Placental epithelial cell (primary cell): Measurements from ENCODE around the gene APOBEC3C. TPM values are rescaled to one million over a fixed set of nuclear protein-coding genes. Genes with fewer than 3 reads are reported as not detected.

Source experiments
- total RNA-seq: library from RNA; depleted of rRNA; stranded (reverse); fragments of >200 nt; gene quantifications from 2 replicates; pipeline ENCODE4 v1.2.3, GENCODE V29; 2012

The APOBEC3C gene
- total RNA-seq: 16.9 TPM in 2 replicates

GRCh38 chr22:39013942-39014722 is at the start of gene APOBEC3C:
APOBEC3C (plus strand) TSS chr22:39014257; CDS start chr22:39014363, 106 bp downstream.

DNA sequence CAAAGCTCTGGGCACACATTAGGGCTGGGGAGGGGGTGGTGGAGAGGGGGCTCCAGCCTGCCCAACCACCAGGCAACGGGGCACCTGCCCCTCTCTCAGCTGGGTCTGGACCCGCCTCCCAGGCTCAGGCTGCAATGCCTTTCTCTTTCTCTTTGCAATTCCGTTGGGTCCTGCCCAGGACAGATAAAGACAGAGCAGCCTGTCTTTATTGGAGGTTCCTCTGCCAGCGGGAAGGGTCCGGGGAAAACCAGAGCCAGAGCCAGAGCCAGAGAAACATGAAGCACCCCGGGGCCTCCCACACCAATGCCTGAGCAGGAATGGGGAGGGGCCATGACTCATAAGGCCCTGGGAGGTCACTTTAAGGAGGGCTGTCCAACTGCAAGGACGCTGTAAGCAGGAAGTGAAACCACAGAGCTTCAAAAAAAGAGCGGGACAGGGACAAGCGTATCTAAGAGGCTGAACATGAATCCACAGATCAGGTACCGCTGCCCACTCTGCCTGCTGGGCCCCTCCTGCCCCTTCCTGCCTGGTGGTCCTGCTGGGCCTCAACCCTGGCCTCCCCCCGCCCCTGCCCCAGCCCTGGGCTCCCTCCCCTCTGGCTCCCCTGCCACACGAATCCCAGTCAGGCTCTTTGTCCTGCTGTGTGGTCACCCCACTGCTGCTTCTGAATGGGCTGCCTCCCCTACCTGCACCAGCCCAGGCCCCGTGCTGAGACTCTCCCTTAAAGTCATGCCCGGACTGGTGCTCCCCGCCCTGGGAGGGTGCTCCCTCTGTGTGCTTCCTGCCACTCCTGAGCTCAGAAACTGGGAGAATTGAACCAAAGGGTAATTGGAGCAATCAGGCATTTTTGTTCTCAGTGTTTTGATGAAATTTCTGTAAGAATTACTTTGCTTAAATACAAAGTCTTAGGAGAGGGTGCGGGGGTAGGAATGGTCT is 31.8 kb upstream of the APOBEC3C start, which contains the start of gene APOBEC3B:
Gene APOBEC3B, plus strand, starts transcription at position 356 of the 936 bp plus-strand sequence. Its CDS starts 107 bp downstream, at position 463.

GRCh38 chr22:39040538-39041296 is 26.7 kb downstream of the APOBEC3C start, which contains the start of gene APOBEC3F:
APOBEC3F (plus strand) TSS chr22:39040864; CDS start chr22:39040961, 97 bp downstream.

Other genes with a start within 250 kb of the APOBEC3C start
- gene DNAL4, start 220.1 kb upstream of the APOBEC3C start, total RNA-seq: 18.5 and 19.5 TPM in 2 replicates
- 0.43 and 0.79 TPM in 2 replicates for gene NPTXR, start 170.2 kb upstream of the APOBEC3C start, total RNA-seq
- gene CBX6, start 142.0 kb upstream of the APOBEC3C start, total RNA-seq: 27.7 and 41.2 TPM in 2 replicates
- not detected in 2 replicates for gene APOBEC3A, start 56.6 kb upstream of the APOBEC3C start, total RNA-seq
- 1.2 and 1.6 TPM in 2 replicates for gene APOBEC3B, start 31.9 kb upstream of the APOBEC3C start, total RNA-seq
- 1.2 and 5.5 TPM in 2 replicates for gene APOBEC3D, start 6.9 kb downstream of the APOBEC3C start, total RNA-seq
- gene APOBEC3F, start 26.6 kb downstream of the APOBEC3C start, total RNA-seq: 2.9 and 4.7 TPM in 2 replicates
- gene APOBEC3G, start 63.0 kb downstream of the APOBEC3C start, total RNA-seq: 4.1 and 6.7 TPM in 2 replicates
- 1.2 TPM in 1 of 2 replicates, not detected in the other for gene APOBEC3H, start 83.0 kb downstream of the APOBEC3C start, total RNA-seq
- 1.6 and 1.8 TPM in 2 replicates for gene CBX7, start 138.4 kb downstream of the APOBEC3C start, total RNA-seq
- gene PDGFB, start 230.7 kb downstream of the APOBEC3C start, total RNA-seq: 26.5 and 33.0 TPM in 2 replicates